ENCODE results near the gene ATP5F1C.
"Not testable (repeated sequence)": the region's sequence is repeated elsewhere in the genome, so short reads cannot be mapped to it uniquely, and the experiment has no call there.

Gene ATP5F1C

GRCh38 chr10:7787857-7788638, at the start of gene ATP5F1C, which contains the start of gene KIN:
TSS of gene ATP5F1C (plus strand) at chr10:7788177. CDS start at chr10:7788208, 31 bp downstream.
TSS of gene KIN (minus strand) at chr10:7787993. CDS start at chr10:7787933, 60 bp downstream.
- peak; percentile 97 for DNase-seq (ENCODE audit: low read depth)

GRCh38 chr10:7738536-7739407, 49.2 kb upstream of the ATP5F1C start:
- DNase-seq (ENCODE audit: low read depth): no peak

- DNase-seq (ENCODE audit: low read depth): no peak
These were observed 43.7 kb upstream of the ATP5F1C start for GRCh38 chr10:7744307-7744706.

- DNase-seq (ENCODE audit: low read depth): not testable (repeated sequence)
These were observed 39.3 kb upstream of the ATP5F1C start for GRCh38 chr10:7748637-7749036.

- no peak for DNase-seq (ENCODE audit: low read depth)
These were observed 37.8 kb upstream of the ATP5F1C start for GRCh38 chr10:7750222-7750621.

GRCh38 chr10:7752251-7752650, 35.7 kb upstream of the ATP5F1C start:
- DNase-seq (ENCODE audit: low read depth): no peak

GRCh38 chr10:7755103-7755502, 32.9 kb upstream of the ATP5F1C start:
- DNase-seq (ENCODE audit: low read depth): no peak

GRCh38 chr10:7756360-7756992, 31.5 kb upstream of the ATP5F1C start:
- no peak for DNase-seq (ENCODE audit: low read depth)

- no peak for DNase-seq (ENCODE audit: low read depth)
These were observed 24.0 kb upstream of the ATP5F1C start for GRCh38 chr10:7763929-7764328.

GRCh38 chr10:7766241-7766640, 21.7 kb upstream of the ATP5F1C start:
- DNase-seq (ENCODE audit: low read depth): no peak

GRCh38 chr10:7767209-7767608, 20.8 kb upstream of the ATP5F1C start:
- no peak for DNase-seq (ENCODE audit: low read depth)

- no peak for DNase-seq (ENCODE audit: low read depth)
These were observed 19.6 kb upstream of the ATP5F1C start for GRCh38 chr10:7768417-7768816.

GRCh38 chr10:7773845-7774801, 13.9 kb upstream of the ATP5F1C start:
- no peak for DNase-seq (ENCODE audit: low read depth)

- no peak for DNase-seq (ENCODE audit: low read depth)
These were observed 11.2 kb upstream of the ATP5F1C start for GRCh38 chr10:7776777-7777176.

- DNase-seq (ENCODE audit: low read depth): not testable (repeated sequence)
These were observed 5.8 kb upstream of the ATP5F1C start for GRCh38 chr10:7782194-7782593.

GRCh38 chr10:7786430-7786829, 1.5 kb upstream of the ATP5F1C start:
- DNase-seq (ENCODE audit: low read depth): no peak

- no peak for DNase-seq (ENCODE audit: low read depth)
These were observed 674 bp upstream of the ATP5F1C start for GRCh38 chr10:7787150-7787856.

GRCh38 chr10:7788639-7789286, 786 bp downstream of the ATP5F1C start:
- no peak for DNase-seq (ENCODE audit: low read depth)

GRCh38 chr10:7789390-7789789, 1.4 kb downstream of the ATP5F1C start:
- no peak for DNase-seq (ENCODE audit: low read depth)

- DNase-seq (ENCODE audit: low read depth): no peak
These were observed 4.6 kb downstream of the ATP5F1C start for GRCh38 chr10:7792541-7792940.

All from activated T-cell treated with anti-CD3 and anti-CD28 coated beads for 48 hours (primary cell).